ENCODE measurements around the gene EFCAB6. TPM values are rescaled to one million over a fixed set of nuclear protein-coding genes. Genes with fewer than 3 reads are reported as not detected.

Gene EFCAB6
- total RNA-seq, 1 experiment from 2014 or later = 0.52 TPM

DNA sequence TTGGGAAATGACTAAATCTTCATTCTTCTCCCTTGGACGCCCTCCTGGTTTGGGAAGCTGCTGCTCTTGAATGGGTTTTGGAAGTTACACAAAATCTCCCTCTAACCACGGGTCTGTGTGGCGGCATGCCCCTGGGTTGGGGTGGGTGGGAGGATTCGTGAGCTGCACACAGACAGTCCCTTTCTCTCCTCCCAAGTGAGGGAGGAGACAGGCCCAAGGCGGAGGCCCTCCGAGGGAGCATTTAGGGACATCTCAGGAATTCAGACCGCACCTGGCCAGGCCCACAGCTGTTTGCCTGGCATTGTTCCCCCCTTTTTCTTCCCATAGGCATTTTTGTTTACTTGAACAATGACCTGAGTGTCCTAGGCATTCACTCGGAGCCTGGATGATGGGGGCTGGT lies 306.2 kb downstream of the EFCAB6 start:
- intact Hi-C loops (cut with micrococcal nuclease) = no loop called here
- Histone ChIP-seq H3K27me3 (ENCODE audit: insufficient read depth, low read length) (no peaks in the 10 kb centered on the region), H4K20me1 (ENCODE audit: insufficient read depth) (no peaks in the 10 kb centered on the region), H3K4me1 (ENCODE audit: control insufficient read depth in 1 of 2, insufficient read depth in 2 of 2, low read length in 2 of 2) (no peaks in the 10 kb centered on the region), H3K9me2 (ENCODE audit: insufficient read depth) (no peaks in the 10 kb centered on the region), H3K79me2 (ENCODE audit: insufficient read depth, low read length) (no peaks in the 10 kb centered on the region), H3K27ac (ENCODE audit: low read depth, low read length) (no peak overlapping the region), H3K4me2 (ENCODE audit: low read length) (no peak overlapping the region), H3K4me3 (replicated peaks in 1 of 2; ENCODE audit: low read depth in 1 of 2, low read length in 2 of 2) (no peak overlapping the region), H3K9me3 (ENCODE audit: control insufficient read depth in 1 of 2, insufficient read depth in 1 of 2, low read depth in 1 of 2, low read length in 2 of 2) (no peaks in the 10 kb centered on the region; a peak in 1 of 4 replicates), H3K9ac (ENCODE audit: low read length) (no peak overlapping the region), H2AFZ (ENCODE audit: low read depth, low read length, poor library complexity, severe bottlenecking) (no peak overlapping the region), H3K36me3 (ENCODE audit: control insufficient read depth in 1 of 2, insufficient read depth in 2 of 2, low read length in 2 of 2) (no peaks in the 10 kb centered on the region)
- POLR2A ChIA-PET = no interaction called here
- BruUV-seq (replicated peaks) = no TSS peak
- CTCF ChIA-PET = no interaction called here
- ATAC-seq (no peak), DNase-seq (ENCODE audit: low read depth, low spot score) (no peak)
- RAD21 ChIA-PET (ENCODE audit: low non-redundant PET in 1 of 2, low total read pairs in 2 of 2, uncharacterized antibody in 2 of 2, unreplicated experiment in 2 of 2) = no interaction called here
- TF ChIP-seq FOSL1 (IDR thresholded peaks at IDR 0.05; ENCODE audit: low read depth) = no peak
- TF ChIP-seq, protein P1, sequence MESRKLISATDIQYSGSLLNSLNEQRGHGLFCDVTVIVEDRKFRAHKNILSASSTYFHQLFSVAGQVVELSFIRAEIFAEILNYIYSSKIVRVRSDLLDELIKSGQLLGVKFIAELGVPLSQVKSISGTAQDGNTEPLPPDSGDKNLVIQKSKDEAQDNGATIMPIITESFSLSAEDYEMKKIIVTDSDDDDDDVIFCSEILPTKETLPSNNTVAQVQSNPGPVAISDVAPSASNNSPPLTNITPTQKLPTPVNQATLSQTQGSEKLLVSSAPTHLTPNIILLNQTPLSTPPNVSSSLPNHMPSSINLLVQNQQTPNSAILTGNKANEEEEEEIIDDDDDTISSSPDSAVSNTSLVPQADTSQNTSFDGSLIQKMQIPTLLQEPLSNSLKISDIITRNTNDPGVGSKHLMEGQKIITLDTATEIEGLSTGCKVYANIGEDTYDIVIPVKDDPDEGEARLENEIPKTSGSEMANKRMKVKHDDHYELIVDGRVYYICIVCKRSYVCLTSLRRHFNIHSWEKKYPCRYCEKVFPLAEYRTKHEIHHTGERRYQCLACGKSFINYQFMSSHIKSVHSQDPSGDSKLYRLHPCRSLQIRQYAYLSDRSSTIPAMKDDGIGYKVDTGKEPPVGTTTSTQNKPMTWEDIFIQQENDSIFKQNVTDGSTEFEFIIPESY (IDR thresholded peaks at IDR 0.05; ENCODE audit: extremely low read depth, insufficient replicate concordance, low read length) = no peak
- TF ChIP-seq POLR2AphosphoS5 (IDR thresholded peaks at IDR 0.05; ENCODE audit: low read depth, low read length) = no peak
- TF ChIP-seq, protein P2, sequence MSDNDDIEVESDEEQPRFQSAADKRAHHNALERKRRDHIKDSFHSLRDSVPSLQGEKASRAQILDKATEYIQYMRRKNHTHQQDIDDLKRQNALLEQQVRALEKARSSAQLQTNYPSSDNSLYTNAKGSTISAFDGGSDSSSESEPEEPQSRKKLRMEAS (IDR thresholded peaks at IDR 0.05) = no peak
- TF ChIP-seq POLR2A (IDR thresholded peaks at IDR 0.05; ENCODE audit: borderline replicate concordance, extremely low read depth, insufficient read depth, insufficient read length) = no peak
- TF ChIP-seq SRF (IDR thresholded peaks at IDR 0.05; ENCODE audit: low read depth) = no peak
- TF ChIP-seq RAD21 (IDR thresholded peaks at IDR 0.05; ENCODE audit: low read depth) = no peak
- no peak for TF ChIP-seq TCF7L2 (IDR thresholded peaks at IDR 0.05; ENCODE audit: borderline replicate concordance, extremely low read depth, insufficient read depth, insufficient read length)
- TF ChIP-seq JUND (IDR thresholded peaks at IDR 0.05) = no peak
- TF ChIP-seq CBX3 (IDR thresholded peaks at IDR 0.05; ENCODE audit: low read depth) = no peak
- no peak for TF ChIP-seq ZNF274 (IDR thresholded peaks at IDR 0.05; ENCODE audit: low read depth, low read length)
- no peak for TF ChIP-seq SP1 (IDR thresholded peaks at IDR 0.05; ENCODE audit: low read depth)
